ENCODE measurements around the gene RCN1.
"Not testable (repeated sequence)": the region's sequence is repeated elsewhere in the genome, so short reads cannot be mapped to it uniquely, and the experiment has no call there.

RCN1 gene

GRCh38 chr11:32090545-32091370 is at the start of gene RCN1:
TSS of gene RCN1 (plus strand) at chr11:32091074. CDS start at chr11:32091197, 123 bp downstream.
- peak; percentile 23 for DNase-seq (ENCODE audit: low read depth)

DNA sequence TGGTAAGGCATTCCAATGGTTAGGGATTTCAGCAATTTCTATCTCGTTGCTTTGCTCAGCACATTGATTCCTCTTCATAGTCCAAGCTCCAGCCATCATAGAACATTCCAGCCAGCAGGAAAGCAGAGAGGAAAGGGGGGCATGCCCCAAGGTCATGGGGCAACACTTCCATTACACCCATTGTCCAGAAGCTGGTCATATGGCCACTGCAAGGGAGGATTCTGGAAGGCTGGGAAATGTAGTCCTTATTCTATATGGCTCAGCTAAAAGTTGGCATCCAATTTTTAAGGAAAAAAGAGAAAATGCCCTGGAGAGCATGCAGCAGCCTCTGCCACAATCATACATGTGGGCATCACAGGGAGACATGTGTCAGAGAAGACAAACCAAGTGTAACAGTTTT is 47.1 kb upstream of the RCN1 start:
- no peak for DNase-seq (ENCODE audit: low read depth)

DNA sequence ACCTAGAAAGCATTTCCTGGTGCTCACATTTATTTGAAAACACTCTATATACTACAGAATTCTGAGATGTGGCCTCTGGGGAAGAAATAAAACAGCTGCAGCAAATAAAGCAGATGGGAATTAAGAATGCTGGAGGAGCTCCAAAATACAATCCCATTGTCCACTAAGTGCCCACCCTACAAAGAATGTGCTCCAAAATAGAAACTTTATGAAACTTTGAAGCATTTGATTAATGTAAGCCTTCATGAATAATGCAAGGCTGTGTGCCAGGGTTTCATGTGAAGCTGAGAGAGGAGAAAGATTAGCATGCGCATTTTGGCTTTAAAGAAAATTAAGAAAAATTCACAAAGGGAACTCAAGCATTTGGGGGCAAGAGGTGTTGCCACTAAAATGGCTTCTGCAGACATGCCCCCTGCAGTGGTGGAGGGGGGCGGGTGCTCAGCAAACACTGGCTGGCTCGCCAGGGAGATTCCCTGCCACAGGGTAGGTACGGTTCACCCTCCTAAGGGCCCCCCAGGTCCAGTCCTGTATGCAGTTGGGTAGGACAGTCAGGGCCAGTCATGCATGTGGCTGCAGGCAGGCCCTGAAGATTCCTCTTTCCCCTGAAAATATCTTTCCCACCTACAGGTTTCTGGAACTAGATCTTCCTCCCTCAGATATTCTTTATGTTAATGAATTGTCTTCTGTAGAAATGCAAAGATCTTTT is 46.6 kb upstream of the RCN1 start:
- DNase-seq (ENCODE audit: low read depth), result no peak

GRCh38 chr11:32045456-32045855 is 45.4 kb upstream of the RCN1 start:
- DNase-seq (ENCODE audit: low read depth), result no peak

- no peak for DNase-seq (ENCODE audit: low read depth)
Measured at GRCh38 chr11:32050264-32050663, 40.6 kb upstream of the RCN1 start.

DNA sequence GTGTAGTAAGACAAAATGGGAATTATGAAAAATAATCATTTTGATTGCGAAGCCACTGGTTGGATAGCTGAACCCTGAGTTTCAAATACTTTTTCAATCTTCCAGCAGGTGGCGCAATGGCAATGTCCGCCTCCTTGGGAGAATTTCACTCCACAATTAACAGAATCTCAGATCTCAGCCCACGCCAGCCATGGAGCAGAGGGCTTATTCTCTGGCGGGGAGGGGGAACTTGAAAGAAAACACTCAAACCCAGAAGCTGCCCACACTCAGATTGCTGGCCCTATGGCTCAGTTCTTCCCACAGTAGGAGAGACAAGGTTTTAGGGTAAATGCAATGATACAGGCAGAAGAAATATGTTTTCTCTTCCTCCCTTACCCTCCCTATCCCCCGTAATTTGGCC is 38.7 kb upstream of the RCN1 start:
- peak; percentile 35 for DNase-seq (ENCODE audit: low read depth)

- DNase-seq (ENCODE audit: low read depth), result no peak
Measured at GRCh38 chr11:32053151-32053888, 37.6 kb upstream of the RCN1 start.

DNA sequence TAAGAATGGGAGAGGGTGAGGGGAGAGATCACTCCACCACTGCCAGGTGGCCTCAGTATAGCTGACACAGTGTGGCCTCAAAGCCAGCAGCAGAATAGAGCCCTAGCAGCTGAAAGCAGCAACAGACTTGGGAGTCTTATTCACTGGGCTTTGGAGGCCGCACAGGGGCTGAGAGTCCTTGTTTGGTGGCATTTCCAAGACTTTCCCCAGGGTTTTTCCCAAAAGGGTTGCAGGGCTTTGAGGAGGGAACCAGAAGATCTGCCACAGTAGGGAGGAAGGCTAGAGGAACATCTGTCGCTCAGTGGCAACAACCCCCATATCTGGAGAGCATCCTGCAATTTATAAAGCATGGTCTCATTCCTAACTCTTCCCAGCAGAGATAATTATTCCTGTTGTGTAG is 35.0 kb upstream of the RCN1 start:
- no peak for DNase-seq (ENCODE audit: low read depth)

DNA sequence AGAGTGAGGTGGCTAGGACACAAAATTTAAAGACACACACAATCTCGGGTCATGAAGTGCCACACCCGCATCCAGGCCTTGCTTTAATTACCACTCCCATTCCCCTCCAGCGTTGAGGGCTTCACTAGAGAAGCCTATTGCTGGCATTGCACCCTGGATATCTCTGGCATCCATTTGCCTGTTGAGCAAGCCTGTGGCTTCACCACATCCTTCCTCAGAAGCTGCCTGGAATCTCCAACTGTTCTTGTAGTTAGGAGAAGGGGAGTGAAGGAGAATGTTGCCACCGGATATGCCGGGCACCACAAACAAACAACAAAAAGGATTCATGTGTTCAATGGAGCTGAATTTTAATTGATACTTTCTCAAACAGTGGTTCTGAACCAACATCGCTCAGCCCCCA is 34.4 kb upstream of the RCN1 start:
- DNase-seq (ENCODE audit: low read depth), result no peak

GRCh38 chr11:32059686-32060462 is 31.0 kb upstream of the RCN1 start:
- no peak for DNase-seq (ENCODE audit: low read depth)

- DNase-seq (ENCODE audit: low read depth), result no peak
Measured at GRCh38 chr11:32062540-32062939, 28.3 kb upstream of the RCN1 start.

DNA sequence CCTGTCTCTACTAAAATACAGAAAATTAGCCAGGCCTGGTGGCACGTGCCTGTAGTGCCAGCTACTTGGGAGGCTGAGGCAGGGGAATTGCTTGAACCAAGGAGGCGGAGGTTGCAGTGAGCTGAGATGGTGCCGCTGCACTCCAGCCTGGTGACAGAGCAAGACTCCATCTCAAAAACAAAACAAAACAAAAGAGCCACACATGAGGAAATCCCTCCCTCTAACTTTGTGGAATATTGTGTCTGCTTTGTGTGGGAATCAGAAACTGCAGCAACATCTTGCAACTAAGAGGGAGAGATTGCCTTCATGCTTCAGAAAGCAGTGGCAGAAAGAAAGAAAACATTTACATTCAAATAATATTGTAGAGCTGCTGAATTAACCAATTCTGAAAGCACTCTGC is 27.8 kb upstream of the RCN1 start:
- not testable (repeated sequence) for DNase-seq (ENCODE audit: low read depth)

- no peak for DNase-seq (ENCODE audit: low read depth)
Measured at GRCh38 chr11:32065865-32066629, 24.8 kb upstream of the RCN1 start.

- no peak for DNase-seq (ENCODE audit: low read depth)
Measured at GRCh38 chr11:32068134-32068870, 22.6 kb upstream of the RCN1 start.

GRCh38 chr11:32069361-32070058 is 21.4 kb upstream of the RCN1 start:
- no peak for DNase-seq (ENCODE audit: low read depth)

- DNase-seq (ENCODE audit: low read depth), result no peak
Measured at GRCh38 chr11:32070692-32071091, 20.2 kb upstream of the RCN1 start.

GRCh38 chr11:32071811-32072210 is 19.1 kb upstream of the RCN1 start:
- DNase-seq (ENCODE audit: low read depth), result no peak

DNA sequence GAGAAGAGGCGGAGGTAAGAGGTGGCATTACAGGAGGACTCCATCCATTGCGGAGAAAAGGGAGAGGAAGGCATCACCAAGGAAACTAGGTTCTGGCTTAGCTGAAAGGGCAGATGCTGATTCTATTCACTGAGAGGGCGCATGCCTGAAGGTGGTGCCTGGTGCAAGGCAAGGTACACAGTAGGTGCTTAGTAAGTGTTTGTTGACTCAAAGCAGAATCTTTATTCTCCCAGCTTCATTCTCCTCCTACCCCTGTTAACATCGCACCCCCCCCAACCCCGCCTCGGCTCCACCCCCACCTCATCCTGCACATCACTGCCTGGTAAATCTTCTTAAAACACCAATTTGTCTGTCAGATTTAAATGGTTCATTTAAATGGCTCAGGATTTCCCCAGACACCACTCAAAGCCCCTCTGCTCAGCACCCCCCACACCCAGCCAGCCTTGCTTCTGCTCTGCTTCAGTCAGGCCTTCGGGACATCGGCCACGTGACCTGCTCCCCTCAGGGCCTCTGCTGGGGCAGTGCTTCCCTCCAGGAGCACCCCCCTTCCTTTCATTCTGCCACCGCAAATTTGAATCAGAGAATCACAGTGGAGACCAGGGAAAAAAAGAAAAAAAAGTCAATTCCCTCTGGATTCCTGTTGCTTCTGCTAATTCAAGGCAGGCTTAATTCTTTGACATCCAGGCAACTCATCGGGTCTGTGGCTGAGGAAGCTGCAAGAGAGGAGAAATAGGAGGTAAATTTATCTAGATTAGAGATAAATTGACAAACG is 17.8 kb upstream of the RCN1 start:
- DNase-seq (ENCODE audit: low read depth), result no peak

DNA sequence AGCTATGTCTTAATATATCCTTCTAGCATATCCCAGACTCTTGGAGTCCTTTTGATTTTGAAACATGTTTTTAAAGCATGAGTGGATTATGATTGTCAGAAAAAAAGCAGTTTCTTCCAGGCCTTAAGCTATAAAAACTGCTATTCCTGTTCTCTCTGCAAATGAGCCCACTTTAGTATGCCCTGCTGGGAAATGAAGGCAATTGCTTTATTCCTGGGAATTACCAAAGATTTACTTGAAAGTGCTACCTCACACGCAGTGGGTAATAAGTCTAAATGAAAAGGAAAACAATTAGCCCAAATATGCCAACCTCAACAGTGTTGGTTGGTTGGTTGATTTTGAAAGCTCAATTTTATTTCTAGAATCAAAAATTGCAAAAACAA is 17.2 kb upstream of the RCN1 start:
- no peak for DNase-seq (ENCODE audit: low read depth)

Data from activated T-cell treated with anti-CD3 and anti-CD28 coated beads for 24 hours (primary cell).